IMR-90 (cell line): ENCODE measurements around the gene URAD. TPM values are rescaled to one million over a fixed set of nuclear protein-coding genes. Genes with fewer than 3 reads are reported as not detected.

Experiments used
- ATAC-seq: fragments of 200-7000 bp; cut with Tn5 transposase; 2 replicates; pipeline ENCODE4 v1.9.1; 2020; ENCODE audit warnings: low read depth, mild to moderate bottlenecking, moderate library complexity
- BruUV-seq: library from RNA; stranded (reverse); fragments of 400-500 nt; replicated peaks from 2 replicates; lab custom pipeline; 2021; lab: Mats Ljungman, UMichigan
- CTCF ChIA-PET: fragments of 300-600 bp; formaldehyde crosslinking; extraction: SDS; loops from one replicate; lab custom pipeline; 2021; ENCODE audit warnings: antibody characterized with exemption; lab: Yijun Ruan, JAX
- POLR2A ChIA-PET: fragments of 300-600 bp; sonication (Branson Sonifier 250); formaldehyde crosslinking; loops from one replicate; lab custom pipeline; 2022; ENCODE audit warnings: antibody characterized with exemption; ENCODE audit not compliant: unreplicated experiment; lab: Charles Lee
- DNase-seq: peaks from one replicate; pipeline ENCODE4 v3.0.0; 2013
- H2AFZ ChIP-seq: replicated peaks from 2 replicates; pipeline ENCODE3; 2013; ENCODE audit warnings: low read length, mild to moderate bottlenecking; ENCODE audit not compliant: poor library complexity
- H2AK5ac ChIP-seq: 2 replicates; pipeline ENCODE4 v1.6.1; 2013; ENCODE audit warnings: low read depth, low read length, inconsistent platforms
- H2AK9ac ChIP-seq: replicated peaks from 2 replicates; pipeline ENCODE3; 2013; ENCODE audit warnings: mild to moderate bottlenecking, low read depth, low read length, moderate library complexity; ENCODE audit not compliant: poor library complexity
- H2BK120ac ChIP-seq: 2 replicates; pipeline ENCODE4 v1.6.1; 2013; ENCODE audit warnings: low read depth, low read length, inconsistent platforms
- H2BK15ac ChIP-seq: 3 replicates; pipeline ENCODE4 v1.6.1; 2013; ENCODE audit warnings: low read depth, low read length, inconsistent platforms
- H2BK20ac ChIP-seq: 2 replicates; pipeline ENCODE4 v1.6.1; 2013; ENCODE audit warnings: low read depth, mild to moderate bottlenecking, inconsistent platforms, low read length, moderate library complexity
- H2BK5ac ChIP-seq: 2 replicates; pipeline ENCODE4 v1.6.1; 2013; ENCODE audit warnings: mild to moderate bottlenecking, low read depth, low read length, inconsistent platforms; ENCODE audit not compliant: poor library complexity, severe bottlenecking
- H3K14ac ChIP-seq: replicated peaks from 2 replicates; pipeline ENCODE4 v1.6.1; 2013; ENCODE audit warnings: low read depth, low read length, inconsistent platforms
- H3K18ac ChIP-seq: 2 replicates; pipeline ENCODE4 v1.6.1; 2013; ENCODE audit warnings: low read depth, low read length, control low read depth
- H3K23ac ChIP-seq: 2 replicates; pipeline ENCODE4 v1.6.1; 2013; ENCODE audit warnings: low read depth, low read length, inconsistent platforms
- H3K27ac ChIP-seq: 2 replicates; pipeline ENCODE4 v1.5.1; 2013; ENCODE audit warnings: mild to moderate bottlenecking, control low read depth, low read length; ENCODE audit not compliant: insufficient read depth
- H3K27me3 ChIP-seq: 2 replicates; pipeline ENCODE4 v1.6.1; 2013; ENCODE audit warnings: low read length; ENCODE audit not compliant: control insufficient read depth, insufficient read depth
- H3K36me3 ChIP-seq: 2 replicates; pipeline ENCODE4 v1.6.1; 2013; ENCODE audit warnings: low read length, mixed read lengths; ENCODE audit not compliant: control insufficient read depth, insufficient read depth
- H3K4ac ChIP-seq: 2 replicates; pipeline ENCODE4 v1.6.1; 2013; ENCODE audit warnings: low read depth, low read length, inconsistent platforms
- H3K4me1 ChIP-seq: 2 replicates; pipeline ENCODE4 v1.6.1; 2013; ENCODE audit warnings: low read length, mixed read lengths; ENCODE audit not compliant: control insufficient read depth, insufficient read depth
- H3K4me2 ChIP-seq: 2 replicates; pipeline ENCODE4 v1.6.1; 2013; ENCODE audit warnings: low read depth, mild to moderate bottlenecking, control low read depth, low read length, moderate library complexity
- H3K4me3 ChIP-seq: 2 replicates; pipeline ENCODE4 v1.5.1; 2013; ENCODE audit warnings: low read depth, mild to moderate bottlenecking, control low read depth, low read length, moderate library complexity; ENCODE audit not compliant: insufficient read depth
- H3K56ac ChIP-seq: 2 replicates; pipeline ENCODE4 v1.6.1; 2013; ENCODE audit warnings: low read length, inconsistent platforms; ENCODE audit not compliant: insufficient read depth; ENCODE audit errors: extremely low read depth
- H3K79me1 ChIP-seq, 2 experiments: 2 replicates each; pipeline ENCODE4 v1.6.1; 2013; ENCODE audit warnings: low read length in 2 of 2, inconsistent platforms in 1 of 2, low read depth in 1 of 2
- H3K9ac ChIP-seq: 2 replicates; pipeline ENCODE4 v1.6.1; 2013; ENCODE audit warnings: low read depth, low read length, control low read depth
- H3K9me1 ChIP-seq: 2 replicates; pipeline ENCODE4 v1.6.1; 2013; ENCODE audit warnings: low read length, inconsistent platforms; ENCODE audit not compliant: insufficient read depth
- H3K9me3 ChIP-seq: 2 replicates; pipeline ENCODE4 v1.6.1; 2013; ENCODE audit warnings: low read length; ENCODE audit not compliant: control insufficient read depth, insufficient read depth
- H4K20me1 ChIP-seq: 2 replicates; pipeline ENCODE4 v1.6.1; 2013; ENCODE audit warnings: low read length, inconsistent platforms; ENCODE audit not compliant: insufficient read depth
- H4K5ac ChIP-seq: 2 replicates; pipeline ENCODE4 v1.6.1; 2013; ENCODE audit warnings: mild to moderate bottlenecking, low read depth, low read length, control low read depth
- H4K8ac ChIP-seq, 2 experiments: 2 replicates each; pipeline ENCODE4 v1.6.1; 2013; ENCODE audit warnings: low read depth in 2 of 2, low read length in 2 of 2, control low read depth in 1 of 2, inconsistent platforms in 1 of 2
- H4K91ac ChIP-seq: 2 replicates; pipeline ENCODE4 v1.6.1; 2013; ENCODE audit warnings: low read depth, low read length, inconsistent platforms; ENCODE audit not compliant: insufficient read depth
- BHLHE40 ChIP-seq: fragments of 150-350 bp; IDR thresholded peaks from 2 replicates; pipeline ENCODE4 v1.6.1; 2016; ENCODE audit warnings: mild to moderate bottlenecking, low read depth, low read length
- CEBPB ChIP-seq: IDR thresholded peaks from 2 replicates; pipeline ENCODE4 v1.6.1; 2012; ENCODE audit warnings: low read depth, low read length, improper control_type of control experiment
- CHD1 ChIP-seq: IDR thresholded peaks from 2 replicates; pipeline ENCODE4 v1.6.1; 2012; ENCODE audit warnings: low read depth, low read length, improper control_type of control experiment
- FOS ChIP-seq: fragments of 150-350 bp; IDR thresholded peaks from 2 replicates; pipeline ENCODE4 v1.6.1; 2016; ENCODE audit warnings: low read depth, low read length
- MAFK ChIP-seq: IDR thresholded peaks from 2 replicates; pipeline ENCODE4 v1.6.1; 2012; ENCODE audit warnings: low read depth, low read length, improper control_type of control experiment
- MAZ ChIP-seq: IDR thresholded peaks from 2 replicates; pipeline ENCODE4 v1.6.1; 2012; ENCODE audit warnings: low read depth, mild to moderate bottlenecking, low read length, improper control_type of control experiment, moderate library complexity, borderline replicate concordance
- MXI1 ChIP-seq: IDR thresholded peaks from 2 replicates; pipeline ENCODE4 v1.6.1; 2012; ENCODE audit warnings: low read depth, mild to moderate bottlenecking, low read length, moderate library complexity, borderline replicate concordance
- NFE2L2 ChIP-seq: fragments of 150-350 bp; IDR thresholded peaks from 2 replicates; pipeline ENCODE4 v1.6.1; 2016; ENCODE audit warnings: low read depth, mild to moderate bottlenecking, low read length
- POLR2A ChIP-seq: IDR thresholded peaks from 2 replicates; pipeline ENCODE4 v1.6.1; 2012; ENCODE audit warnings: mild to moderate bottlenecking, low read depth, low read length
- RAD21 ChIP-seq: IDR thresholded peaks from 2 replicates; pipeline ENCODE4 v1.6.1; 2012; ENCODE audit warnings: low read length, improper control_type of control experiment
- RCOR1 ChIP-seq: IDR thresholded peaks from 2 replicates; pipeline ENCODE4 v1.6.1; 2012; ENCODE audit warnings: mild to moderate bottlenecking, low read length, improper control_type of control experiment; ENCODE audit not compliant: insufficient replicate concordance
- RFX5 ChIP-seq: IDR thresholded peaks from 2 replicates; pipeline ENCODE4 v1.8.0; 2012; ENCODE audit warnings: low read depth, mild to moderate bottlenecking, low read length, moderate library complexity
- SMC3 ChIP-seq: fragments of 150-350 bp; IDR thresholded peaks from 2 replicates; pipeline ENCODE4 v1.6.1; 2016; ENCODE audit warnings: low read depth, mild to moderate bottlenecking, antibody characterized with exemption, low read length, moderate library complexity
- WGBS, 2 experiments: methylation state at CpG; one replicate each; pipeline versions ENCODE4 v1.1.5 to v1.1.7; 2013; ENCODE audit warnings: missing lambda C conversion rate in 2 of 2; ENCODE audit not compliant: insufficient read length in 1 of 2; ENCODE audit errors: extremely low coverage in 2 of 2; 5-methylcytosine and 5-hydroxymethylcytosine counted together
- dilution Hi-C: fragments of 300-500 bp; cut with HindIII; formaldehyde crosslinking; loops from one replicate; pipeline ENCODE4 v1.14.3; 2018; ENCODE audit warnings: low sequenced_read_pairs; ENCODE audit not compliant: unreplicated experiment
- in situ Hi-C: fragments of 300-500 bp; cut with MboI; formaldehyde crosslinking; loops from 3 replicates; pipeline ENCODE4 v1.14.3; 2019; ENCODE audit warnings: low sequenced_read_pairs, inconsistent platforms, mixed read lengths
- intact Hi-C: fragments of 100-400 bp; cut with micrococcal nuclease; formaldehyde crosslinking; loops from 2 replicates; pipeline ENCODE4 v1.10.0; 2022
- polyA plus RNA-seq, 3 experiments: library from polyadenylated mRNA; depleted of rRNA; stranded (reverse); fragments of >200 nt; gene quantifications; 2 replicates each; pipeline ENCODE4 v1.2.3, GENCODE V29; 2012; ENCODE audit warnings: low replicate concordance in 1 of 3
- total RNA-seq: library from RNA; depleted of rRNA; stranded (reverse); fragments of >200 nt; gene quantifications from 2 replicates; pipeline ENCODE4 v1.2.3, GENCODE V29; 2012
- TF ChIP-seq, protein P1 (sequence below): fragments of 150-350 bp; IDR thresholded peaks from 2 replicates; pipeline ENCODE4 v1.6.1; 2016; ENCODE audit warnings: low read depth, mild to moderate bottlenecking, low read length, moderate library complexity, borderline replicate concordance
- TF ChIP-seq, protein P2 (sequence below): fragments of 150-350 bp; IDR thresholded peaks from 2 replicates; pipeline ENCODE4 v1.6.1; 2017; ENCODE audit warnings: mild to moderate bottlenecking, antibody characterized with exemption, low read length, low read depth
- TF ChIP-seq, protein P3 (sequence below): conservative IDR thresholded peaks from 2 replicates; pipeline ENCODE4 v1.5.1; 2012; ENCODE audit warnings: mild to moderate bottlenecking, low read depth, low read length, improper control_type of control experiment

URAD gene
- total and polyA plus RNA-seq, 2 of the 4 experiments (the other 2 are of a cell fraction): not detected

DNA sequence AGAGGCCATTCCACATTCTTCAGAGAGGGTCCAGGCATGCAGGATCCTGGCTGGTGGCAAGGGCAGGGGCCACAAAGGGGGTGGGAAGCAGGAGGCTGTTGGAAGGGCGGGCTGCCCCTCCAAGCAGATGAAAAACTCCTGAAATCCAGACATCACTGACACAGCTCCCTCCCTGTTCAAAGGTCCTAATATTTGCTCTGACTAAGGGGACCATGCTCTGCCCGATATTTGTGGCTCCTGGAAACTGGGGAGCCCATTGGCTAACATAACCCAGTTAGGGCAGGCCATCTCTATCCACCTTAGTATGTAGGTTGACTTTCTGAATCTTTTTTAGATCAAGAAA lies 16.0 kb downstream of the URAD start:
- H4K5ac ChIP-seq: no peak overlapping the region
- TF ChIP-seq FOS (no peak), RCOR1 (no peak), MXI1 (no peak), RAD21 (no peak), MAFK (no peak), BHLHE40 (no peak), CHD1 (no peak), CEBPB (no peak), POLR2A (no peak), NFE2L2 (no peak), RFX5 (no peak), SMC3 (no peak), MAZ (no peak)
- TF ChIP-seq, protein P1, sequence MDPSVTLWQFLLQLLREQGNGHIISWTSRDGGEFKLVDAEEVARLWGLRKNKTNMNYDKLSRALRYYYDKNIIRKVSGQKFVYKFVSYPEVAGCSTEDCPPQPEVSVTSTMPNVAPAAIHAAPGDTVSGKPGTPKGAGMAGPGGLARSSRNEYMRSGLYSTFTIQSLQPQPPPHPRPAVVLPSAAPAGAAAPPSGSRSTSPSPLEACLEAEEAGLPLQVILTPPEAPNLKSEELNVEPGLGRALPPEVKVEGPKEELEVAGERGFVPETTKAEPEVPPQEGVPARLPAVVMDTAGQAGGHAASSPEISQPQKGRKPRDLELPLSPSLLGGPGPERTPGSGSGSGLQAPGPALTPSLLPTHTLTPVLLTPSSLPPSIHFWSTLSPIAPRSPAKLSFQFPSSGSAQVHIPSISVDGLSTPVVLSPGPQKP: no peak
- TF ChIP-seq, protein P2, sequence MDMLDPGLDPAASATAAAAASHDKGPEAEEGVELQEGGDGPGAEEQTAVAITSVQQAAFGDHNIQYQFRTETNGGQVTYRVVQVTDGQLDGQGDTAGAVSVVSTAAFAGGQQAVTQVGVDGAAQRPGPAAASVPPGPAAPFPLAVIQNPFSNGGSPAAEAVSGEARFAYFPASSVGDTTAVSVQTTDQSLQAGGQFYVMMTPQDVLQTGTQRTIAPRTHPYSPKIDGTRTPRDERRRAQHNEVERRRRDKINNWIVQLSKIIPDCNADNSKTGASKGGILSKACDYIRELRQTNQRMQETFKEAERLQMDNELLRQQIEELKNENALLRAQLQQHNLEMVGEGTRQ: no peak
- TF ChIP-seq, protein P3, sequence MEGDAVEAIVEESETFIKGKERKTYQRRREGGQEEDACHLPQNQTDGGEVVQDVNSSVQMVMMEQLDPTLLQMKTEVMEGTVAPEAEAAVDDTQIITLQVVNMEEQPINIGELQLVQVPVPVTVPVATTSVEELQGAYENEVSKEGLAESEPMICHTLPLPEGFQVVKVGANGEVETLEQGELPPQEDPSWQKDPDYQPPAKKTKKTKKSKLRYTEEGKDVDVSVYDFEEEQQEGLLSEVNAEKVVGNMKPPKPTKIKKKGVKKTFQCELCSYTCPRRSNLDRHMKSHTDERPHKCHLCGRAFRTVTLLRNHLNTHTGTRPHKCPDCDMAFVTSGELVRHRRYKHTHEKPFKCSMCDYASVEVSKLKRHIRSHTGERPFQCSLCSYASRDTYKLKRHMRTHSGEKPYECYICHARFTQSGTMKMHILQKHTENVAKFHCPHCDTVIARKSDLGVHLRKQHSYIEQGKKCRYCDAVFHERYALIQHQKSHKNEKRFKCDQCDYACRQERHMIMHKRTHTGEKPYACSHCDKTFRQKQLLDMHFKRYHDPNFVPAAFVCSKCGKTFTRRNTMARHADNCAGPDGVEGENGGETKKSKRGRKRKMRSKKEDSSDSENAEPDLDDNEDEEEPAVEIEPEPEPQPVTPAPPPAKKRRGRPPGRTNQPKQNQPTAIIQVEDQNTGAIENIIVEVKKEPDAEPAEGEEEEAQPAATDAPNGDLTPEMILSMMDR: no peak
- H3K9ac ChIP-seq: no peak overlapping the region
- H2AFZ ChIP-seq: no peak overlapping the region
- ChIA-PET POLR2A (no interaction called here), CTCF (interaction anchor here (0.7 kb wide), 1 partner anchor 1025 kb away, joined by 4 read pairs; no protein-coding TSS in a partner anchor)
- ATAC-seq (no peak), DNase-seq (no peak)
- no peak overlapping the region for H2AK5ac ChIP-seq
- no CpG with 5 or more reads among the region's 2 CpGs for WGBS, 2 experiments
- H2BK15ac ChIP-seq: no peak overlapping the region
- no peak overlapping the region for H3K4ac ChIP-seq
- no peak overlapping the region for H2AK9ac ChIP-seq
- no peak overlapping the region for H2BK5ac ChIP-seq
- in situ Hi-C loops (no loop called here), intact Hi-C loops (no loop called here), dilution Hi-C loops (no loop called here)
- no peak overlapping the region for H2BK120ac ChIP-seq
- H3K27ac ChIP-seq: no peak overlapping the region
- peaks cover 4% of the 10 kb centered on the region for H4K20me1 ChIP-seq
- no peak overlapping the region for H3K56ac ChIP-seq
- H2BK20ac ChIP-seq: no peak overlapping the region
- H3K79me1 ChIP-seq: no peaks in the 10 kb centered on the region
- no peaks in the 10 kb centered on the region for H3K4me1 ChIP-seq
- H3K9me3 ChIP-seq: peaks cover 3% of the 10 kb centered on the region; the same call in 1 of the 2 replicates
- H3K4me3 ChIP-seq: no peak overlapping the region
- no peak overlapping the region for H4K8ac ChIP-seq
- no peaks in the 10 kb centered on the region; the same call in 1 of the 2 replicates for H3K9me1 ChIP-seq
- no peak overlapping the region for H3K4me2 ChIP-seq
- H3K14ac ChIP-seq: no peak overlapping the region
- H4K91ac ChIP-seq: no peak overlapping the region
- no peak overlapping the region for H3K18ac ChIP-seq
- no peaks in the 10 kb centered on the region for H3K36me3 ChIP-seq
- BruUV-seq: no TSS peak
- no peak overlapping the region for H3K23ac ChIP-seq
- peaks cover 96% of the 10 kb centered on the region for H3K27me3 ChIP-seq
